MCF 10A (cell line): ENCODE results near the gene PPM1L. TPM values are rescaled to one million over a fixed set of nuclear protein-coding genes. Genes with fewer than 3 reads are reported as not detected.

Experiments
- BruUV-seq: library from RNA; stranded (reverse); fragments of 400-500 nt; replicated peaks from 2 replicates; lab custom pipeline; 2021; lab: Mats Ljungman, UMichigan
- CTCF ChIA-PET: fragments of 300-600 bp; sonication (Branson Sonifier 250); formaldehyde crosslinking; extraction: SDS; loops from one replicate; lab custom pipeline; 2021; ENCODE audit warnings: antibody characterized with exemption, inconsistent platforms; lab: Yijun Ruan, JAX
- POLR2A ChIA-PET: fragments of 300-600, 350-650 bp; sonication (Branson Sonifier 250); formaldehyde crosslinking; extraction: SDS; loops from one replicate; lab custom pipeline; 2020; ENCODE audit warnings: antibody characterized with exemption, inconsistent platforms; lab: Yijun Ruan, JAX
- DNase-seq: peaks from one replicate; pipeline ENCODE4 v3.0.0-alpha.2; 2018; ENCODE audit not compliant: unreplicated experiment
- H3K27ac Mint-ChIP-seq: one replicate; pipeline ENCODE4 v1.8.0; 2022; ENCODE audit warnings: mild to moderate bottlenecking, low read depth, mixed read lengths; ENCODE audit not compliant: unreplicated experiment
- H3K27me3 Mint-ChIP-seq: one replicate; pipeline ENCODE4 v1.8.0; 2022; ENCODE audit warnings: mixed read lengths; ENCODE audit not compliant: insufficient read depth, unreplicated experiment
- H3K36me3 Mint-ChIP-seq: one replicate; pipeline ENCODE4 v1.8.0; 2022; ENCODE audit warnings: mild to moderate bottlenecking, moderate library complexity, mixed read lengths; ENCODE audit not compliant: insufficient read depth, unreplicated experiment
- H3K4me1 Mint-ChIP-seq: one replicate; pipeline ENCODE4 v1.8.0; 2022; ENCODE audit warnings: mixed read lengths; ENCODE audit not compliant: insufficient read depth, unreplicated experiment
- H3K4me3 Mint-ChIP-seq: one replicate; pipeline ENCODE4 v1.8.0; 2022; ENCODE audit warnings: mild to moderate bottlenecking, moderate library complexity, mixed read lengths; ENCODE audit not compliant: unreplicated experiment
- H3K9me3 Mint-ChIP-seq: one replicate; pipeline ENCODE4 v1.8.0; 2022; ENCODE audit warnings: mixed read lengths; ENCODE audit not compliant: unreplicated experiment
- intact Hi-C: fragments of 100-400 bp; cut with micrococcal nuclease; formaldehyde crosslinking; loops from 2 replicates; pipeline ENCODE4 v1.14.1; 2022
- total RNA-seq: library from RNA; stranded (reverse); gene quantifications from 2 replicates; pipeline ENCODE4 v1.2.3, GENCODE V29; 2022
- TF ChIP-seq, protein P1 (sequence below): fragments of 200-600 bp; IDR thresholded peaks from one replicate; pipeline ENCODE4 v1.8.0; 2022; ENCODE audit warnings: antibody characterized with exemption, mild to moderate bottlenecking; ENCODE audit not compliant: unreplicated experiment

The PPM1L gene
- total RNA-seq, 1 experiment from 2014 or later, result 2.1 TPM

DNA sequence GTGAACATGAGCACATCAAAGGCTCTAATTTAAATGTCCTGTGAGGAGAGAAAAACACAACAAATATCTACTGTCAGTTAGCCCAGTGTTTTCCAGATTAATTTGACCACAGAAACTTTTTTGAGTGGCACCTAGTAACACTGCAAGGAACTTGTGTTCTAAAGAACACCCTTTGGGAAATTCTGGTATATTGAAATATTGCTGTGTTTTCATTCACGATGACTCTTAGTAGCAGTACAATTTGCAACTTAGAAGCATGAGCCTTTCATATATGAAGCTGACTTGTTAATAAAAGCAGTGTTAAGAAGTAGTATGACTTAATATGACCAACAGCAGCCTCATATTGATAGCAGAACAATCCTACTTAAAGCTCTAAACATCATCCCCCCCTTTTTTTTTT lies 317.1 kb downstream of the PPM1L start:
- H3K4me3 Mint-ChIP-seq, result no peak overlapping the region
- BruUV-seq, result no TSS peak
- H3K27ac Mint-ChIP-seq, result no peak overlapping the region
- DNase-seq, result no peak
- no peaks in the 10 kb centered on the region for H3K9me3 Mint-ChIP-seq
- TF ChIP-seq, protein P1, sequence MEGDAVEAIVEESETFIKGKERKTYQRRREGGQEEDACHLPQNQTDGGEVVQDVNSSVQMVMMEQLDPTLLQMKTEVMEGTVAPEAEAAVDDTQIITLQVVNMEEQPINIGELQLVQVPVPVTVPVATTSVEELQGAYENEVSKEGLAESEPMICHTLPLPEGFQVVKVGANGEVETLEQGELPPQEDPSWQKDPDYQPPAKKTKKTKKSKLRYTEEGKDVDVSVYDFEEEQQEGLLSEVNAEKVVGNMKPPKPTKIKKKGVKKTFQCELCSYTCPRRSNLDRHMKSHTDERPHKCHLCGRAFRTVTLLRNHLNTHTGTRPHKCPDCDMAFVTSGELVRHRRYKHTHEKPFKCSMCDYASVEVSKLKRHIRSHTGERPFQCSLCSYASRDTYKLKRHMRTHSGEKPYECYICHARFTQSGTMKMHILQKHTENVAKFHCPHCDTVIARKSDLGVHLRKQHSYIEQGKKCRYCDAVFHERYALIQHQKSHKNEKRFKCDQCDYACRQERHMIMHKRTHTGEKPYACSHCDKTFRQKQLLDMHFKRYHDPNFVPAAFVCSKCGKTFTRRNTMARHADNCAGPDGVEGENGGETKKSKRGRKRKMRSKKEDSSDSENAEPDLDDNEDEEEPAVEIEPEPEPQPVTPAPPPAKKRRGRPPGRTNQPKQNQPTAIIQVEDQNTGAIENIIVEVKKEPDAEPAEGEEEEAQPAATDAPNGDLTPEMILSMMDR, result no peak
- no peaks in the 10 kb centered on the region for H3K36me3 Mint-ChIP-seq
- H3K27me3 Mint-ChIP-seq, result no peaks in the 10 kb centered on the region
- ChIA-PET POLR2A (no interaction called here), CTCF (no interaction called here)
- peaks cover 14% of the 10 kb centered on the region for H3K4me1 Mint-ChIP-seq
- intact Hi-C loops, result no loop called here

DNA sequence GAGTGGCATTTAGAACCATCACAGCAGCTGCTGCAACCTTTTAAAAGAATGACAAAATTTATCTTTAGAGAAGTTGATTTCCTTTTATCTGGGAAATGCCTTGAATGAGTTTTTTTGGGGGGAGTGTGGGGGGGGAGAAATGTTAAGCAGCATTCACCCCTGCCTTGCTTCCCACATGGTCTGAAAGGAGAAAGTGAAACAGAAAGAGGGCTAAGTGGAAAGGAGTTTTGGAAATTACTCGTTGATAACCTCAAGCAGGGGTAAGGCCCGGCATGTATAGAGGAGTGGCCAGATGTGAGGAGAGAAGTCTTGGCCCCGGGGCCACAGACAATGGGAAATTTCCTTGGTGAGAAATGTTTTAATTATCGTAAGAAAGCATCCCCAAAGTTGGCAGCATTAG lies 325.6 kb downstream of the PPM1L start:
- ChIA-PET CTCF (interaction anchor here (0.6 kb wide), 1 partner anchor 121 kb away, joined by 4 read pairs; no protein-coding TSS in a partner anchor), POLR2A (no interaction called here)
- no TSS peak for BruUV-seq
- TF ChIP-seq, protein P1, result no peak
- DNase-seq, result no peak
- H3K27ac Mint-ChIP-seq, result no peak overlapping the region
- H3K9me3 Mint-ChIP-seq, result no peaks in the 10 kb centered on the region
- intact Hi-C loops, result no loop called here
- H3K36me3 Mint-ChIP-seq, result no peaks in the 10 kb centered on the region
- no peaks in the 10 kb centered on the region for H3K4me1 Mint-ChIP-seq
- no peak overlapping the region for H3K4me3 Mint-ChIP-seq
- H3K27me3 Mint-ChIP-seq, result no peaks in the 10 kb centered on the region

DNA sequence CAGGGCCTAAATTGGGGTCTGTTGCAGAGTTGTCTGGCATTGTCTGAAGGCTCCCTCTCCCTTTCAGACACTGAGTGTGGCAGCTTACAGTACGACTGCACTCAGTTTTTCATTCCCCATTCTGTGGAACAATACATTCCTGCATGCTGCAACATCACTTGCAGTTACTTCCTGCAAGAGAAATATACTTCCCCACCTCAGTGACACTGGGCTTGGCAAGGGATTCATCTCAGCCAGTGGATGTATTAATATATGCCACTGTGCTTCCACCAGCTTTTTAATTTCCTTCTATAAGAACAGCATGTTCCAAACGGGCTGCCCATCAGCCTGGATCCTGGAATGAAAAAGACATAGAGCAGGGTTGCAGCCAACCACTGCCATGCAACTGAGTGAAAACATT lies 326.0 kb downstream of the PPM1L start:
- no TSS peak for BruUV-seq
- H3K27me3 Mint-ChIP-seq, result no peaks in the 10 kb centered on the region
- H3K36me3 Mint-ChIP-seq, result no peaks in the 10 kb centered on the region
- H3K9me3 Mint-ChIP-seq, result no peaks in the 10 kb centered on the region
- no peak overlapping the region for H3K4me3 Mint-ChIP-seq
- intact Hi-C loops, result no loop called here
- ChIA-PET CTCF (no interaction called here), POLR2A (no interaction called here)
- no peak for DNase-seq
- TF ChIP-seq, protein P1, result no peak
- H3K4me1 Mint-ChIP-seq, result no peaks in the 10 kb centered on the region
- no peak overlapping the region for H3K27ac Mint-ChIP-seq

DNA sequence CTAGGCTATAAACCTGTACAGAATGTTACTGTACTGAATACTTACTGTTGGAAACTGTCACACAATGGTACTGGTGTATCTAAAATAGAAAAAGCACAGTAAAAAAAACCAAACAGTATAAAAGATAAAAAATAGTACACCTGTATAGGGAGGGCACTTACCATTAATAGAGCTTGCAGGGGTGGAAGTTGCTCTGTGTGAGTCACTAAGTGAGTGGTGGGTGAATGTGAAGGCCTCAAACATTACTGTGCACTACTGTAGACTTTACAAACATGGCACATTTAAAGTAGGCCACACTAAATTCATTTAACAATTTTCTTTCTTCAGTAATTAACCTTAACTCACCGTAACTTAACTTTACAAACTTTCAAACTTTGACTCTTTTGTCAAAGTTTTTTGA lies 327.1 kb downstream of the PPM1L start:
- no peak for DNase-seq
- Mint-ChIP-seq H3K27me3 (no peaks in the 10 kb centered on the region), H3K4me1 (no peaks in the 10 kb centered on the region), H3K4me3 (no peak overlapping the region), H3K36me3 (no peaks in the 10 kb centered on the region), H3K27ac (no peak overlapping the region), H3K9me3 (no peaks in the 10 kb centered on the region)
- no TSS peak for BruUV-seq
- ChIA-PET POLR2A (no interaction called here), CTCF (interaction anchor here (0.6 kb wide), 1 partner anchor 28 kb away, joined by 4 read pairs; no protein-coding TSS in a partner anchor)
- intact Hi-C loops, result no loop called here
- TF ChIP-seq, protein P1, result no peak
